Bronchial epithelial cell (primary cell): ENCODE data around the gene IL2RA. TPM values are rescaled to one million over a fixed set of nuclear protein-coding genes. Genes with fewer than 3 reads are reported as not detected.

Experiments used
- DNase-seq: peaks from one replicate; pipeline ENCODE4 v3.0.0-alpha.2; 2010; ENCODE audit warnings: low read depth
- FAIRE-seq: peaks from 2 replicates; lab custom pipeline; 2011; peaks lifted over from hg19 to GRCh38; lab: Jason Lieb, UNC
- H3K27me3 ChIP-seq: 2 replicates; pipeline ENCODE4 v1.5.1; 2011; ENCODE audit warnings: low read length; ENCODE audit not compliant: control insufficient read depth, insufficient read depth
- H3K36me3 ChIP-seq: 2 replicates; pipeline ENCODE4 v1.5.1; 2011; ENCODE audit warnings: low read length; ENCODE audit not compliant: control insufficient read depth, insufficient read depth
- H3K4me3 ChIP-seq: 2 replicates; pipeline ENCODE4 v1.5.1; 2011; ENCODE audit warnings: mild to moderate bottlenecking, low read depth, low read length, control low read depth
- CTCF ChIP-seq: IDR thresholded peaks from 2 replicates; pipeline ENCODE4 v1.5.1; 2011; ENCODE audit warnings: mild to moderate bottlenecking, moderate library complexity, low read length, control low read depth, inconsistent platforms; ENCODE audit not compliant: insufficient read depth, severe bottlenecking
- total RNA-seq: library from RNA; depleted of rRNA; stranded (reverse); fragments of >200 nt; gene quantifications from 2 replicates; pipeline ENCODE4 v1.2.1, GENCODE V29; 2014

IL2RA gene
- total RNA-seq, 1 donor from 2014 or later = not detected

- no peak for TF ChIP-seq CTCF
- H3K27me3 ChIP-seq = peaks cover 5% of the 10 kb centered on the region
- H3K36me3 ChIP-seq = no peaks in the 10 kb centered on the region
- no peak for DNase-seq
- H3K4me3 ChIP-seq = no peak overlapping the region
- FAIRE-seq = no peak
Measured at GRCh38 chr10:6017781-6018354, 44.3 kb downstream of the IL2RA start.

GRCh38 chr10:6014241-6014761, 47.9 kb downstream of the IL2RA start:
- peaks cover 5% of the 10 kb centered on the region for H3K27me3 ChIP-seq
- DNase-seq = peak; percentile 60
- no peak for FAIRE-seq
- H3K36me3 ChIP-seq = no peaks in the 10 kb centered on the region
- peak; percentile 70 for TF ChIP-seq CTCF
- no peak overlapping the region for H3K4me3 ChIP-seq

- Histone ChIP-seq H3K27me3 (peaks cover 5% of the 10 kb centered on the region), H3K4me3 (no peak overlapping the region), H3K36me3 (no peaks in the 10 kb centered on the region)
- DNase-seq (no peak), FAIRE-seq (no peak)
- no peak for TF ChIP-seq CTCF
Measured at GRCh38 chr10:6013413-6014192, 48.6 kb downstream of the IL2RA start.

- FAIRE-seq (no peak), DNase-seq (no peak)
- TF ChIP-seq CTCF = no peak
- Histone ChIP-seq H3K4me3 (no peak overlapping the region), H3K36me3 (no peaks in the 10 kb centered on the region), H3K27me3 (peaks cover 5% of the 10 kb centered on the region)
Measured at GRCh38 chr10:6012121-6012905, 49.9 kb downstream of the IL2RA start.

GRCh38 chr10:6011558-6011957, 50.6 kb downstream of the IL2RA start:
- DNase-seq (no peak), FAIRE-seq (no peak)
- no peak overlapping the region for H3K4me3 ChIP-seq
- no peak for TF ChIP-seq CTCF
- H3K27me3 ChIP-seq = peaks cover 5% of the 10 kb centered on the region
- no peaks in the 10 kb centered on the region for H3K36me3 ChIP-seq
